WTC11 (cell line): ENCODE results near the gene OR9Q2. TPM values are rescaled to one million over a fixed set of nuclear protein-coding genes. Genes with fewer than 3 reads are reported as not detected.

Experiments
- ATAC-seq: fragments of 200-7000 bp; cut with Tn5 transposase; 2 replicates; pipeline ENCODE4 v1.10.0; 2021; ENCODE audit warnings: mild to moderate bottlenecking, moderate library complexity
- Bru-seq: library from RNA; stranded (reverse); fragments of 400-500 nt; gene quantifications from one replicate; lab custom pipeline; 2021; lab: Mats Ljungman, UMichigan
- CTCF ChIA-PET: fragments of 300-600 bp; sonication (Branson Sonifier 250); formaldehyde crosslinking; loops from one replicate; lab custom pipeline; 2021; ENCODE audit warnings: antibody characterized with exemption; lab: Charles Lee
- POLR2A ChIA-PET: fragments of 350-600 bp; sonication (Branson Sonifier 250); formaldehyde crosslinking; loops from one replicate; lab custom pipeline; 2021; ENCODE audit warnings: antibody characterized with exemption; lab: Charles Lee
- DNase-seq: peaks from one replicate; pipeline ENCODE4 v3.0.0; 2021; ENCODE audit warnings: low spot score
- H3K27ac Mint-ChIP-seq: 2 replicates; pipeline ENCODE4 v1.8.0; 2021; ENCODE audit warnings: mixed read lengths
- H3K27me3 Mint-ChIP-seq: 2 replicates; pipeline ENCODE4 v1.8.0; 2021; ENCODE audit warnings: low read depth, mild to moderate bottlenecking, moderate library complexity, mixed read lengths
- H3K36me3 Mint-ChIP-seq: 2 replicates; pipeline ENCODE4 v1.8.0; 2021; ENCODE audit warnings: mixed read lengths
- H3K4me1 Mint-ChIP-seq: 2 replicates; pipeline ENCODE4 v1.8.0; 2022; ENCODE audit warnings: mixed read lengths
- H3K4me3 Mint-ChIP-seq: 2 replicates; pipeline ENCODE4 v1.8.0; 2021; ENCODE audit warnings: mild to moderate bottlenecking, moderate library complexity, mixed read lengths
- H3K9me3 Mint-ChIP-seq: 2 replicates; pipeline ENCODE4 v1.8.0; 2021; ENCODE audit warnings: mixed read lengths
- AR ChIP-seq: fragments of 250-450 bp; sonication (Bioruptor Pico); IDR thresholded peaks from 2 replicates; pipeline ENCODE4 v1.9.0; 2021; ENCODE audit warnings: mild to moderate bottlenecking
- ELF4 ChIP-seq: sonication (generic); formaldehyde crosslinking; IDR thresholded peaks from 2 replicates; pipeline ENCODE4 v1.8.1; 2022; ENCODE audit warnings: low read depth, mild to moderate bottlenecking, moderate library complexity, missing genetic modification reagents
- EMX1 ChIP-seq: fragments of 250-450 bp; sonication (Bioruptor Pico); IDR thresholded peaks from 2 replicates; pipeline ENCODE4 v1.8.0; 2021; ENCODE audit warnings: mild to moderate bottlenecking
- ESRRA ChIP-seq: sonication (generic); formaldehyde crosslinking; IDR thresholded peaks from 2 replicates; pipeline ENCODE4 v1.8.1; 2022; ENCODE audit warnings: mild to moderate bottlenecking, missing genetic modification reagents, borderline replicate concordance
- ETV6 ChIP-seq: sonication (generic); formaldehyde crosslinking; IDR thresholded peaks from 2 replicates; pipeline ENCODE4 v1.8.1; 2022; ENCODE audit warnings: mild to moderate bottlenecking, missing genetic modification reagents
- FOXK1 ChIP-seq: sonication (generic); formaldehyde crosslinking; IDR thresholded peaks from 2 replicates; pipeline ENCODE4 v1.8.0; 2022; ENCODE audit warnings: mild to moderate bottlenecking, moderate library complexity, missing genetic modification reagents
- GRHL2 ChIP-seq: fragments of 250-450 bp; sonication (Bioruptor Pico); IDR thresholded peaks from 2 replicates; pipeline ENCODE4 v1.8.0; 2022; ENCODE audit warnings: mild to moderate bottlenecking, moderate library complexity; ENCODE audit not compliant: insufficient replicate concordance, severe bottlenecking
- HMGA2 ChIP-seq: fragments of 250-450 bp; sonication (Bioruptor Pico); IDR thresholded peaks from 2 replicates; pipeline ENCODE4 v1.4.0; 2021; ENCODE audit warnings: mild to moderate bottlenecking, moderate library complexity
- JAZF1 ChIP-seq: fragments of 250-450 bp; sonication (Bioruptor Pico); IDR thresholded peaks from 2 replicates; pipeline ENCODE4 v1.9.0; 2021; ENCODE audit warnings: moderate library complexity, mild to moderate bottlenecking, inconsistent platforms
- NFYB ChIP-seq: sonication (generic); formaldehyde crosslinking; conservative IDR thresholded peaks from 2 replicates; pipeline ENCODE4 v1.8.0; 2022; ENCODE audit warnings: low read depth, missing genetic modification reagents
- NR2C2 ChIP-seq: sonication (generic); formaldehyde crosslinking; IDR thresholded peaks from 2 replicates; pipeline ENCODE4 v1.8.0; 2022; ENCODE audit warnings: mild to moderate bottlenecking, missing genetic modification reagents
- SOX15 ChIP-seq: fragments of 250-450 bp; sonication (Bioruptor Pico); IDR thresholded peaks from 2 replicates; pipeline ENCODE4 v1.9.0; 2021; ENCODE audit warnings: mild to moderate bottlenecking
- SP1 ChIP-seq: sonication (generic); formaldehyde crosslinking; conservative IDR thresholded peaks from 2 replicates; pipeline ENCODE4 v1.8.1; 2022; ENCODE audit warnings: missing genetic modification reagents
- TCF7 ChIP-seq: sonication (generic); formaldehyde crosslinking; IDR thresholded peaks from 2 replicates; pipeline ENCODE4 v1.8.0; 2022; ENCODE audit warnings: mild to moderate bottlenecking, low read depth, missing genetic modification reagents, moderate library complexity
- TEAD4 ChIP-seq: sonication (generic); formaldehyde crosslinking; IDR thresholded peaks from 2 replicates; pipeline ENCODE4 v1.8.0; 2022; ENCODE audit warnings: mild to moderate bottlenecking, missing genetic modification reagents
- USF2 ChIP-seq: sonication (generic); formaldehyde crosslinking; IDR thresholded peaks from 2 replicates; pipeline ENCODE4 v1.8.1; 2023; ENCODE audit warnings: mild to moderate bottlenecking, missing genetic modification reagents, moderate library complexity
- ZNF138 ChIP-seq: sonication (generic); formaldehyde crosslinking; conservative IDR thresholded peaks from 2 replicates; pipeline ENCODE4 v1.8.1; 2022; ENCODE audit warnings: mild to moderate bottlenecking, moderate library complexity, missing genetic modification reagents
- ZNF219 ChIP-seq: sonication (generic); formaldehyde crosslinking; IDR thresholded peaks from 2 replicates; pipeline ENCODE4 v1.8.0; 2023; ENCODE audit warnings: missing genetic modification reagents, mild to moderate bottlenecking, borderline replicate concordance
- ZNF416 ChIP-seq: fragments of 250-450 bp; sonication (Bioruptor Pico); IDR thresholded peaks from 2 replicates; pipeline ENCODE4 v1.9.0; 2021; ENCODE audit warnings: mild to moderate bottlenecking, inconsistent platforms
- long read RNA-seq, 3 experiments: library from RNA in 1 of 3; library from capped mRNA in 1 of 3; library from polyadenylated mRNA in 1 of 3; unstranded in 2 of 3; stranded (forward) in 1 of 3; transcript quantifications; one replicate each; pipeline ENCODE4 v2.0.0, GENCODE V29; 2021
- total RNA-seq: library from RNA; stranded (reverse); gene quantifications from 3 replicates; pipeline ENCODE4 v1.2.3, GENCODE V29; 2021
- TF ChIP-seq, protein P1 (sequence below): fragments of 250-450 bp; sonication (Bioruptor Pico); conservative IDR thresholded peaks from 2 replicates; pipeline ENCODE4 v1.9.0; 2021; ENCODE audit warnings: mild to moderate bottlenecking
- TF ChIP-seq, protein P2 (sequence below): sonication (generic); formaldehyde crosslinking; IDR thresholded peaks from 2 replicates; pipeline ENCODE4 v1.8.0; 2022; ENCODE audit warnings: mild to moderate bottlenecking, missing genetic modification reagents
- TF ChIP-seq, protein P3 (sequence below): sonication (generic); formaldehyde crosslinking; IDR thresholded peaks from 2 replicates; pipeline ENCODE4 v1.8.1; 2022; ENCODE audit warnings: mild to moderate bottlenecking, missing genetic modification reagents, moderate library complexity, borderline replicate concordance

Gene OR9Q2, protein sequence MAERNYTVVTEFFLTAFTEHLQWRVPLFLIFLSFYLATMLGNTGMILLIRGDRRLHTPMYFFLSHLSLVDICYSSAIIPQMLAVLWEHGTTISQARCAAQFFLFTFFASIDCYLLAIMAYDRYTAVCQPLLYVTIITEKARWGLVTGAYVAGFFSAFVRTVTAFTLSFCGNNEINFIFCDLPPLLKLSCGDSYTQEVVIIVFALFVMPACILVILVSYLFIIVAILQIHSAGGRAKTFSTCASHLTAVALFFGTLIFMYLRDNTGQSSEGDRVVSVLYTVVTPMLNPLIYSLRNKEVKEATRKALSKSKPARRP
- not detected in 3 replicates for total RNA-seq
- not detected for Bru-seq, nascent RNA
- long read RNA-seq, experiment 1 = 0 reads
- long read RNA-seq, experiment 2 = 0 reads
- long read RNA-seq, experiment 3 = 0 reads

DNA sequence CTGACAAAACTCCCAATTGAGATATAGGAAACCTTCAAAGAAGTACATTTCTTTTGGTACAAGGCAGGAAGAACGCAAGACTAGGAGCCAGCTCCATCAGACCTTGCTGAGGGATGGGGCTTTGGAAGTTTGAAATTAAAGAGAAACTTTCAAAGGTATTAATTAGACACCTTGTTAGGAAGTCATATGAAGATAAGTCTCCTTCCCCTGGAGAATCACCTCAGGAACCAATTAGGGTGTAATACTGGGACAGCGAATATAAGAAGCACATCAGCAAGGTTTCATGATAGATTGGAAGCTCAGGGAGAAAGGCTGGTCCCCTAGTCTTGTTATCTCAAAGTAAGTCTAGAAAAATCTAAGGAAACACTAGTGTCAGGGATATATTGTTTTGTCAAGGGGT, at the start of gene OR9Q2:
TSS of gene OR9Q2 (plus strand) at position 301 of the 400 bp plus-strand sequence. CDS start 1,421 bp downstream, outside the sequence.
- POLR2A ChIA-PET = interaction anchor here (0.5 kb wide), 1 partner anchor 9 kb away, joined by 3 read pairs; no protein-coding TSS in a partner anchor
- CTCF ChIA-PET = interaction anchor here (1.9 kb wide), 1 partner anchor 97 kb away, joined by 5 read pairs; no protein-coding TSS in a partner anchor
- H3K27me3 Mint-ChIP-seq = no peaks in the 10 kb centered on the region
- ATAC-seq (no peak), DNase-seq (no peak)
- no peak within 1 kb of the TSS for H3K4me3 Mint-ChIP-seq
- peaks cover 4% of the 10 kb centered on the region; the same call in 1 of the 2 replicates for H3K4me1 Mint-ChIP-seq
- TF ChIP-seq ETV6 (CRISPR knock-in tag) = no peak
- TF ChIP-seq SOX15 (CRISPR knock-in tag) = no peak
- no peak for TF ChIP-seq TEAD4 (CRISPR knock-in tag)
- TF ChIP-seq ELF4 = no peak
- no peak for TF ChIP-seq ZNF416 (CRISPR knock-in tag)
- TF ChIP-seq HMGA2 (CRISPR knock-in tag) = no peak
- TF ChIP-seq FOXK1 = no peak
- TF ChIP-seq AR (CRISPR knock-in tag) = no peak
- TF ChIP-seq JAZF1 (CRISPR knock-in tag) = no peak
- no peak for TF ChIP-seq SP1
- TF ChIP-seq, protein P1, sequence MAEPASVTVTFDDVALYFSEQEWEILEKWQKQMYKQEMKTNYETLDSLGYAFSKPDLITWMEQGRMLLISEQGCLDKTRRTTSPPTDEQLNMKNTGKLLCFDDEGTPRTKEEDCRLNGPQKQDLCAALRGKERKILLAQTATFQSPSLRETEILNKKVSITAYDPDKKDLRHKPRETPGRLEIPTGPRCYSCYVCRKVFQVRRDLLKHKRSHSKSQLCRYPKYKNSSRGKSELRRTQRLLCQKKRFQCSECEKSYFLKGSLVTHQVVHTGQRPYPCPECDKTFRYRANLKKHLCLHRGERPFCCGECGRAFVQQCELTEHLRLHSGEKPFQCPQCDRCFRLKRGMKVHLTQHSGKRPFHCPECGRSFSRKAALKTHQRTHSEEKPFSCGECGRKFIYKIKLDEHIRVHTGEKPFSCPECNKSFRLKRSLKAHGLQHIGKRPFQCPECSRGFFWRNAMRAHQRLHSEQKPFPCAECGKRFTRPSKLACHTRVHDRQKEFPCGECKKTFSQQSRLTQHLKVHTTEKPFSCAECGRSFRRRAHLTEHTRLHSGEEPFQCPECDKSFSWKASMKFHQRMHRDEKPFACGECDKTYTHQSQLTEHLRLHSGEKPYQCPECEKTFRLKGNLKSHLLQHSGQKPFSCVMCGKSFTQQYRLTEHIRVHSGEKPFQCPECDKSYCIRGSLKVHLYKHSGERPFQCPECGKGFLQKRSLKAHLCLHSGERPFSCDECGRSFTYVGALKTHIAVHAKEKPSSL (CRISPR knock-in tag) = no peak
- TF ChIP-seq NR2C2 (CRISPR knock-in tag) = no peak
- TF ChIP-seq USF2 = no peak
- TF ChIP-seq GRHL2 = no peak
- TF ChIP-seq EMX1 (CRISPR knock-in tag) = no peak
- TF ChIP-seq TCF7 (CRISPR knock-in tag) = no peak
- H3K27ac Mint-ChIP-seq = no peak within 1 kb of the TSS
- H3K36me3 Mint-ChIP-seq = no peaks in the 10 kb centered on the region
- H3K9me3 Mint-ChIP-seq = no peaks in the 10 kb centered on the region

- peaks cover 3% of the 10 kb centered on the region; the same call in 1 of the 2 replicates for H3K9me3 Mint-ChIP-seq
- no peak overlapping the region for H3K4me3 Mint-ChIP-seq
- no peaks in the 10 kb centered on the region for H3K4me1 Mint-ChIP-seq
- no peak overlapping the region for H3K27ac Mint-ChIP-seq
- DNase-seq (no peak), ATAC-seq (no peak)
- no peaks in the 10 kb centered on the region for H3K36me3 Mint-ChIP-seq
- CTCF ChIA-PET = no interaction called here
- POLR2A ChIA-PET = no interaction called here
- H3K27me3 Mint-ChIP-seq = no peaks in the 10 kb centered on the region; the same call in 1 of the 2 replicates
- TF ChIP-seq SOX15 (CRISPR knock-in tag) (no peak), ZNF138 (CRISPR knock-in tag) (no peak), NFYB (no peak), USF2 (no peak), ETV6 (CRISPR knock-in tag) (no peak), ESRRA (CRISPR knock-in tag) (no peak), ZNF219 (CRISPR knock-in tag) (no peak)
- TF ChIP-seq, protein P1 (CRISPR knock-in tag) = no peak
- TF ChIP-seq, protein P2, sequence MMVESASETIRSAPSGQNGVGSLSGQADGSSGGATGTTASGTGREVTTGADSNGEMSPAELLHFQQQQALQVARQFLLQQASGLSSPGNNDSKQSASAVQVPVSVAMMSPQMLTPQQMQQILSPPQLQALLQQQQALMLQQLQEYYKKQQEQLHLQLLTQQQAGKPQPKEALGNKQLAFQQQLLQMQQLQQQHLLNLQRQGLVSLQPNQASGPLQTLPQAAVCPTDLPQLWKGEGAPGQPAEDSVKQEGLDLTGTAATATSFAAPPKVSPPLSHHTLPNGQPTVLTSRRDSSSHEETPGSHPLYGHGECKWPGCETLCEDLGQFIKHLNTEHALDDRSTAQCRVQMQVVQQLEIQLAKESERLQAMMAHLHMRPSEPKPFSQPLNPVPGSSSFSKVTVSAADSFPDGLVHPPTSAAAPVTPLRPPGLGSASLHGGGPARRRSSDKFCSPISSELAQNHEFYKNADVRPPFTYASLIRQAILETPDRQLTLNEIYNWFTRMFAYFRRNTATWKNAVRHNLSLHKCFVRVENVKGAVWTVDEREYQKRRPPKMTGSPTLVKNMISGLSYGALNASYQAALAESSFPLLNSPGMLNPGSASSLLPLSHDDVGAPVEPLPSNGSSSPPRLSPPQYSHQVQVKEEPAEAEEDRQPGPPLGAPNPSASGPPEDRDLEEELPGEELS (CRISPR knock-in tag) = no peak
- TF ChIP-seq, protein P3, sequence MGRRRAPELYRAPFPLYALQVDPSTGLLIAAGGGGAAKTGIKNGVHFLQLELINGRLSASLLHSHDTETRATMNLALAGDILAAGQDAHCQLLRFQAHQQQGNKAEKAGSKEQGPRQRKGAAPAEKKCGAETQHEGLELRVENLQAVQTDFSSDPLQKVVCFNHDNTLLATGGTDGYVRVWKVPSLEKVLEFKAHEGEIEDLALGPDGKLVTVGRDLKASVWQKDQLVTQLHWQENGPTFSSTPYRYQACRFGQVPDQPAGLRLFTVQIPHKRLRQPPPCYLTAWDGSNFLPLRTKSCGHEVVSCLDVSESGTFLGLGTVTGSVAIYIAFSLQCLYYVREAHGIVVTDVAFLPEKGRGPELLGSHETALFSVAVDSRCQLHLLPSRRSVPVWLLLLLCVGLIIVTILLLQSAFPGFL (CRISPR knock-in tag) = no peak
These were observed 46.1 kb upstream of the OR9Q2 start for GRCh38 chr11:58142761-58143160.
